ENCODE measurements around the gene TMEM62.

TMEM62 gene

GRCh38 chr15:43212299-43212698 lies 78.9 kb downstream of the TMEM62 start:
- Histone ChIP-seq H3K79me1 (replicated peaks; ENCODE audit: low read length, poor library complexity, severe bottlenecking) (no peaks in the 10 kb centered on the region), H3K18ac (ENCODE audit: low read depth in 1 of 2, low read length in 2 of 2) (no peak overlapping the region), H3K27ac (ENCODE audit: low read length, poor library complexity, severe bottlenecking) (no peak overlapping the region), H3K27me3 (ENCODE audit: control insufficient read depth in 1 of 2, insufficient read depth in 1 of 2, low read length in 2 of 2) (peaks cover 54 to 79% of the 10 kb centered on the region in 2 experiments), H3K4me2 (ENCODE audit: low read length, poor library complexity, severe bottlenecking) (no peak overlapping the region), H2BK5ac (ENCODE audit: low read depth, low read length, poor library complexity, severe bottlenecking) (no peak overlapping the region), H2AK5ac (ENCODE audit: low read length, severe bottlenecking) (no peak overlapping the region), H4K91ac (ENCODE audit: low read length) (no peak overlapping the region), H2BK12ac (ENCODE audit: low read length in 2 of 2) (no peak overlapping the region), H2BK15ac (ENCODE audit: low read depth, poor library complexity, severe bottlenecking) (no peak overlapping the region), H3K23ac (ENCODE audit: low read length in 2 of 2) (no peak overlapping the region), H3K9me3 (ENCODE audit: control insufficient read depth, low read length) (no peaks in the 10 kb centered on the region), H2BK120ac (ENCODE audit: low read depth, low read length) (no peak overlapping the region), H4K8ac (ENCODE audit: low read length) (no peak overlapping the region), H3K14ac (ENCODE audit: low read length in 2 of 2) (no peak overlapping the region), H3K9ac (ENCODE audit: low read length) (no peak overlapping the region), H3K4ac (ENCODE audit: low read depth in 1 of 2, low read length in 2 of 2) (no peak overlapping the region), H3K4me1 (ENCODE audit: control insufficient read depth, insufficient read depth, low read depth, low read length) (no peaks in the 10 kb centered on the region), H3K36me3 (ENCODE audit: control insufficient read depth in 1 of 2, insufficient read depth in 2 of 2, low read depth in 1 of 2, low read length in 2 of 2) (no peaks in the 10 kb centered on the region), H2AFZ (ENCODE audit: low read depth, low read length) (no peak overlapping the region), H3K4me3 (ENCODE audit: insufficient read depth in 1 of 2, low read depth in 1 of 2, low read length in 2 of 2) (no peak overlapping the region)
- no peak for DNase-seq
- WGBS: 95% methylated on average over 8 of the region's 8 CpGs

GRCh38 chr15:43212951-43213350 lies 79.6 kb downstream of the TMEM62 start:
- Histone ChIP-seq H3K23ac (ENCODE audit: low read length in 2 of 2) (no peak overlapping the region), H3K79me1 (replicated peaks; ENCODE audit: low read length, poor library complexity, severe bottlenecking) (no peaks in the 10 kb centered on the region), H2BK12ac (ENCODE audit: low read length in 2 of 2) (no peak overlapping the region), H3K27ac (ENCODE audit: low read length, poor library complexity, severe bottlenecking) (no peak overlapping the region), H4K91ac (ENCODE audit: low read length) (no peak overlapping the region), H3K27me3 (ENCODE audit: control insufficient read depth in 1 of 2, insufficient read depth in 1 of 2, low read length in 2 of 2) (peaks cover 50 to 79% of the 10 kb centered on the region in 2 experiments), H4K8ac (ENCODE audit: low read length) (no peak overlapping the region), H2AFZ (ENCODE audit: low read depth, low read length) (no peak overlapping the region), H3K4ac (ENCODE audit: low read depth in 1 of 2, low read length in 2 of 2) (no peak overlapping the region), H3K9me3 (ENCODE audit: control insufficient read depth, low read length) (no peaks in the 10 kb centered on the region), H2AK5ac (ENCODE audit: low read length, severe bottlenecking) (no peak overlapping the region), H3K9ac (ENCODE audit: low read length) (no peak overlapping the region), H3K36me3 (ENCODE audit: control insufficient read depth in 1 of 2, insufficient read depth in 2 of 2, low read depth in 1 of 2, low read length in 2 of 2) (no peaks in the 10 kb centered on the region), H3K4me1 (ENCODE audit: control insufficient read depth, insufficient read depth, low read depth, low read length) (no peaks in the 10 kb centered on the region), H3K4me3 (ENCODE audit: insufficient read depth in 1 of 2, low read depth in 1 of 2, low read length in 2 of 2) (no peak overlapping the region), H3K14ac (ENCODE audit: low read length in 2 of 2) (no peak overlapping the region), H3K18ac (ENCODE audit: low read depth in 1 of 2, low read length in 2 of 2) (no peak overlapping the region), H3K4me2 (ENCODE audit: low read length, poor library complexity, severe bottlenecking) (no peak overlapping the region), H2BK120ac (ENCODE audit: low read depth, low read length) (no peak overlapping the region), H2BK5ac (ENCODE audit: low read depth, low read length, poor library complexity, severe bottlenecking) (no peak overlapping the region), H2BK15ac (ENCODE audit: low read depth, poor library complexity, severe bottlenecking) (no peak overlapping the region)
- no peak for DNase-seq

- H3K4me2 ChIP-seq (ENCODE audit: low read length, poor library complexity, severe bottlenecking): no peak overlapping the region
- no peak overlapping the region for H2BK120ac ChIP-seq (ENCODE audit: low read depth, low read length)
- H2BK12ac ChIP-seq (ENCODE audit: low read length in 2 of 2): no peak overlapping the region
- no peak overlapping the region for H2AFZ ChIP-seq (ENCODE audit: low read depth, low read length)
- peaks cover 50 to 79% of the 10 kb centered on the region in 2 experiments for H3K27me3 ChIP-seq (ENCODE audit: control insufficient read depth in 1 of 2, insufficient read depth in 1 of 2, low read length in 2 of 2)
- H4K91ac ChIP-seq (ENCODE audit: low read length): no peak overlapping the region
- H2AK5ac ChIP-seq (ENCODE audit: low read length, severe bottlenecking): no peak overlapping the region
- H3K4ac ChIP-seq (ENCODE audit: low read depth in 1 of 2, low read length in 2 of 2): no peak overlapping the region
- H3K18ac ChIP-seq (ENCODE audit: low read depth in 1 of 2, low read length in 2 of 2): no peak overlapping the region
- no peak overlapping the region for H3K23ac ChIP-seq (ENCODE audit: low read length in 2 of 2)
- WGBS: 72% methylated on average over 5 of the region's 5 CpGs
- no peak overlapping the region for H2BK15ac ChIP-seq (ENCODE audit: low read depth, poor library complexity, severe bottlenecking)
- no peaks in the 10 kb centered on the region for H3K9me3 ChIP-seq (ENCODE audit: control insufficient read depth, low read length)
- no peak overlapping the region for H2BK5ac ChIP-seq (ENCODE audit: low read depth, low read length, poor library complexity, severe bottlenecking)
- no peak for DNase-seq
- no peak overlapping the region for H4K8ac ChIP-seq (ENCODE audit: low read length)
- no peak overlapping the region for H3K4me3 ChIP-seq (ENCODE audit: insufficient read depth in 1 of 2, low read depth in 1 of 2, low read length in 2 of 2)
- no peak overlapping the region for H3K9ac ChIP-seq (ENCODE audit: low read length)
- no peak overlapping the region for H3K14ac ChIP-seq (ENCODE audit: low read length in 2 of 2)
- no peaks in the 10 kb centered on the region for H3K36me3 ChIP-seq (ENCODE audit: control insufficient read depth in 1 of 2, insufficient read depth in 2 of 2, low read depth in 1 of 2, low read length in 2 of 2)
- no peak overlapping the region for H3K27ac ChIP-seq (ENCODE audit: low read length, poor library complexity, severe bottlenecking)
- no peaks in the 10 kb centered on the region for H3K4me1 ChIP-seq (ENCODE audit: control insufficient read depth, insufficient read depth, low read depth, low read length)
- no peaks in the 10 kb centered on the region for H3K79me1 ChIP-seq (replicated peaks; ENCODE audit: low read length, poor library complexity, severe bottlenecking)
These were observed 80.1 kb downstream of the TMEM62 start for GRCh38 chr15:43213466-43213865.

GRCh38 chr15:43214169-43214568 lies 80.8 kb downstream of the TMEM62 start:
- Histone ChIP-seq H4K8ac (ENCODE audit: low read length) (no peak overlapping the region), H3K9ac (ENCODE audit: low read length) (no peak overlapping the region), H2AK5ac (ENCODE audit: low read length, severe bottlenecking) (no peak overlapping the region), H3K4me2 (ENCODE audit: low read length, poor library complexity, severe bottlenecking) (no peak overlapping the region), H2BK120ac (ENCODE audit: low read depth, low read length) (no peak overlapping the region), H3K14ac (ENCODE audit: low read length in 2 of 2) (no peak overlapping the region), H3K4me3 (ENCODE audit: insufficient read depth in 1 of 2, low read depth in 1 of 2, low read length in 2 of 2) (no peak overlapping the region), H2BK5ac (ENCODE audit: low read depth, low read length, poor library complexity, severe bottlenecking) (no peak overlapping the region), H2BK15ac (ENCODE audit: low read depth, poor library complexity, severe bottlenecking) (no peak overlapping the region), H3K18ac (ENCODE audit: low read depth in 1 of 2, low read length in 2 of 2) (no peak overlapping the region), H2BK12ac (ENCODE audit: low read length in 2 of 2) (no peak overlapping the region), H4K91ac (ENCODE audit: low read length) (no peak overlapping the region), H3K23ac (ENCODE audit: low read length in 2 of 2) (no peak overlapping the region), H3K4ac (ENCODE audit: low read depth in 1 of 2, low read length in 2 of 2) (no peak overlapping the region), H3K27me3 (ENCODE audit: control insufficient read depth in 1 of 2, insufficient read depth in 1 of 2, low read length in 2 of 2) (peaks cover 47 to 76% of the 10 kb centered on the region in 2 experiments), H3K9me3 (ENCODE audit: control insufficient read depth, low read length) (no peaks in the 10 kb centered on the region), H2AFZ (ENCODE audit: low read depth, low read length) (no peak overlapping the region), H3K27ac (ENCODE audit: low read length, poor library complexity, severe bottlenecking) (no peak overlapping the region), H3K79me1 (replicated peaks; ENCODE audit: low read length, poor library complexity, severe bottlenecking) (no peaks in the 10 kb centered on the region), H3K4me1 (ENCODE audit: control insufficient read depth, insufficient read depth, low read depth, low read length) (no peaks in the 10 kb centered on the region), H3K36me3 (ENCODE audit: control insufficient read depth in 1 of 2, insufficient read depth in 2 of 2, low read depth in 1 of 2, low read length in 2 of 2) (no peaks in the 10 kb centered on the region)
- DNase-seq: no peak
- 74% methylated on average over 8 of the region's 8 CpGs for WGBS

All from mesenchymal stem cell (in vitro differentiated cells and primary cell).